Mesenchymal stem cell (in vitro differentiated cells and primary cell): ENCODE results near the gene SDCCAG8.

ENCODE experiments used
- DNase-seq: peaks from one replicate; pipeline ENCODE4 v3.0.0-alpha.2; 2013
- H2AFZ ChIP-seq: one replicate; pipeline ENCODE4 v1.6.1; 2013; ENCODE audit warnings: low read depth, mild to moderate bottlenecking, control low read depth, inconsistent platforms, low read length, moderate library complexity
- H2AK5ac ChIP-seq: 2 replicates; pipeline ENCODE4 v1.6.1; 2013; ENCODE audit warnings: low read length, moderate library complexity, mild to moderate bottlenecking, inconsistent platforms; ENCODE audit not compliant: severe bottlenecking
- H2BK120ac ChIP-seq: one replicate; pipeline ENCODE4 v1.6.1; 2013; ENCODE audit warnings: low read depth, mild to moderate bottlenecking, inconsistent platforms, low read length, moderate library complexity
- H2BK12ac ChIP-seq, 2 experiments: one replicate each; pipeline ENCODE4 v1.6.1; 2013; ENCODE audit warnings: inconsistent platforms in 2 of 2, low read length in 2 of 2, mild to moderate bottlenecking in 2 of 2, moderate library complexity in 2 of 2, control low read depth in 1 of 2
- H2BK15ac ChIP-seq: one replicate; pipeline ENCODE4 v1.6.1; 2013; ENCODE audit warnings: mild to moderate bottlenecking, low read depth, inconsistent platforms; ENCODE audit not compliant: poor library complexity, severe bottlenecking
- H2BK5ac ChIP-seq: 2 replicates; pipeline ENCODE4 v1.6.1; 2013; ENCODE audit warnings: low read depth, mild to moderate bottlenecking, low read length, control low read depth, inconsistent platforms; ENCODE audit not compliant: poor library complexity, severe bottlenecking
- H3K14ac ChIP-seq, 2 experiments: one replicate each; pipeline ENCODE4 v1.6.1; 2013; ENCODE audit warnings: inconsistent platforms in 2 of 2, low read length in 2 of 2, control low read depth in 1 of 2, mild to moderate bottlenecking in 1 of 2, moderate library complexity in 1 of 2
- H3K18ac ChIP-seq, 2 experiments: one replicate each; pipeline ENCODE4 v1.6.1; 2013; ENCODE audit warnings: inconsistent platforms in 2 of 2, low read length in 2 of 2, control low read depth in 1 of 2, low read depth in 1 of 2, mild to moderate bottlenecking in 1 of 2
- H3K23ac ChIP-seq, 2 experiments: one replicate each; pipeline ENCODE4 v1.6.1; 2013; ENCODE audit warnings: inconsistent platforms in 2 of 2, low read length in 2 of 2, mild to moderate bottlenecking in 2 of 2, moderate library complexity in 2 of 2, control low read depth in 1 of 2
- H3K27ac ChIP-seq: 2 replicates; pipeline ENCODE4 v1.5.1; 2013; ENCODE audit warnings: mild to moderate bottlenecking, moderate library complexity, low read length, control low read depth, inconsistent platforms; ENCODE audit not compliant: poor library complexity, severe bottlenecking
- H3K27me3 ChIP-seq, 2 experiments: 2 replicates each; pipeline versions ENCODE4 v1.6.1 to v1.7.0; 2013; ENCODE audit warnings: low read length in 2 of 2, mild to moderate bottlenecking in 2 of 2, moderate library complexity in 2 of 2, control low read depth in 1 of 2, inconsistent platforms in 1 of 2; ENCODE audit not compliant: control insufficient read depth in 1 of 2, insufficient read depth in 1 of 2
- H3K36me3 ChIP-seq, 2 experiments: 2 replicates each; pipeline versions ENCODE4 v1.6.1 to v1.7.0; 2013; ENCODE audit warnings: low read length in 2 of 2, control low read depth in 1 of 2, inconsistent platforms in 1 of 2, low read depth in 1 of 2, mild to moderate bottlenecking in 1 of 2; ENCODE audit not compliant: insufficient read depth in 2 of 2, control insufficient read depth in 1 of 2
- H3K4ac ChIP-seq, 2 experiments: one replicate each; pipeline ENCODE4 v1.6.1; 2013; ENCODE audit warnings: inconsistent platforms in 2 of 2, low read length in 2 of 2, mild to moderate bottlenecking in 2 of 2, moderate library complexity in 2 of 2, control low read depth in 1 of 2, low read depth in 1 of 2
- H3K4me1 ChIP-seq: 2 replicates; pipeline ENCODE4 v1.6.1; 2013; ENCODE audit warnings: low read depth, low read length, control low read depth; ENCODE audit not compliant: control insufficient read depth, insufficient read depth
- H3K4me2 ChIP-seq: 2 replicates; pipeline ENCODE4 v1.6.1; 2013; ENCODE audit warnings: low read length, mild to moderate bottlenecking, inconsistent platforms; ENCODE audit not compliant: poor library complexity, severe bottlenecking
- H3K4me3 ChIP-seq, 2 experiments: 2 replicates each; pipeline versions ENCODE4 v1.5.1 to v1.7.0; 2013; ENCODE audit warnings: low read length in 2 of 2, mild to moderate bottlenecking in 2 of 2, control low read depth in 1 of 2, low read depth in 1 of 2; ENCODE audit not compliant: insufficient read depth in 1 of 2
- H3K79me1 ChIP-seq: replicated peaks from 2 replicates; pipeline ENCODE4 v1.6.1; 2013; ENCODE audit warnings: mild to moderate bottlenecking, control low read depth, low read length, inconsistent platforms; ENCODE audit not compliant: poor library complexity, severe bottlenecking
- H3K9ac ChIP-seq: 2 replicates; pipeline ENCODE4 v1.7.0; 2013; ENCODE audit warnings: mild to moderate bottlenecking, low read length, moderate library complexity
- H3K9me3 ChIP-seq: 2 replicates; pipeline ENCODE4 v1.7.0; 2013; ENCODE audit warnings: mild to moderate bottlenecking, low read length; ENCODE audit not compliant: control insufficient read depth
- H4K8ac ChIP-seq: one replicate; pipeline ENCODE4 v1.6.1; 2013; ENCODE audit warnings: inconsistent platforms, mild to moderate bottlenecking, low read length, moderate library complexity
- H4K91ac ChIP-seq: one replicate; pipeline ENCODE4 v1.6.1; 2013; ENCODE audit warnings: mild to moderate bottlenecking, low read length, inconsistent platforms
- whole genome bisulfite sequencing: methylation state at CpG from one replicate; pipeline ENCODE4 v1.1.7; 2013; ENCODE audit warnings: mixed read lengths; 5-methylcytosine and 5-hydroxymethylcytosine counted together

Gene SDCCAG8

DNA sequence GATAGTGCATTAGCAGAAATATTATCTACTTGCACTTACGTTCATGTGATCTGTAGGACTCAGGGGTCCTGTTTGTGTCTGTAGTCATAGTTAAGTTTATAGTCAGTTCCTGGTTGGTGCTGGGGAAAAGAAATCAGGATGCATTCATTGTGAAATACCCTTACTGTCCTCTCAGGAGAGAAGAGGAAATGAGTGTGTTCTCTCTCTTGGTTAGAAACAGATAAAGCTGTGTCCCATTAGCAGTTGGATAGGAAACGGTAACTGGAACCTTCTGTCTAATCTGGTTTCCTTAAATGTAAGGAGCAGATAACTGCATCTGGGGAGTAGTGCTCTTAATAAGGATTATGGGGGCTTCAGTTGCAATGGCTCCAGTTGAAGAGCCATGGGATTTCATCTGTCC, 8.9 kb downstream of the SDCCAG8 start:
- Histone ChIP-seq H3K4me2 (no peak overlapping the region), H3K9me3 (no peaks in the 10 kb centered on the region), H3K79me1 (peaks cover 4% of the 10 kb centered on the region), H3K27ac (peak overlapping the region; percentile 27), H3K18ac (no peak overlapping the region), H2BK120ac (no peak overlapping the region), H4K8ac (no peak overlapping the region), H2BK5ac (no peak overlapping the region), H3K27me3 (no peaks in the 10 kb centered on the region), H3K14ac (no peak overlapping the region), H2BK12ac (no peak overlapping the region), H3K23ac (no peak overlapping the region), H3K9ac (peak overlapping the region; percentile 70), H2AK5ac (no peak overlapping the region), H4K91ac (no peak overlapping the region), H3K4ac (no peak overlapping the region), H3K4me1 (peaks cover 8% of the 10 kb centered on the region), H3K4me3 (no peak overlapping the region), H2BK15ac (no peak overlapping the region), H3K36me3 (peaks cover 4 to 32% of the 10 kb centered on the region in 2 experiments), H2AFZ (no peak overlapping the region)
- WGBS: 0% methylated on average over 2 of the region's 2 CpGs
- DNase-seq: peak; percentile 95

DNA sequence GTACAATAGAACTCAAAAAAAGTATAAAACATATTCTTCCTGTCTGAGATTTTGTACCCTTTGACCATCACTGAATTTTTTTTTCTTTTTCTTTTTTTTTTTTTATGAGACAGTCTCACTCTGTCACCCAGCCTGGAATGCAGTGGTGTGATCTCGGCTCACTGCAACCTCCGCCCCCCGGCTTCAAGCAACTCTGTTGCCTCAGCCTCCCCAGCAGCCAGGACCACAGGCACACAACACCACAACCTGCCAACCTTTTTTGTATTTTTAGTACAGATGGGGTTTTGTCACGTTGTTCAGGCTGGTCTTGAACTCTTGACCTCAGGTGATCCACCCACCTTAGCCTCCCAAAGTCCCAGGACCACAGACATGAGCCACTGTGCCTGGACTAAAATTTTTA, 10.4 kb downstream of the SDCCAG8 start:
- no peak overlapping the region for H2BK15ac ChIP-seq
- peaks cover 10% of the 10 kb centered on the region for H3K4me1 ChIP-seq
- H2AK5ac ChIP-seq: no peak overlapping the region
- H2BK5ac ChIP-seq: no peak overlapping the region
- H3K18ac ChIP-seq: peak overlapping the region; percentile 37 to 66
- peak overlapping the region; percentile 8 for H4K8ac ChIP-seq
- peak overlapping the region; percentile 54 for H2BK120ac ChIP-seq
- peaks cover 7% of the 10 kb centered on the region for H3K79me1 ChIP-seq
- H3K14ac ChIP-seq: no peak overlapping the region
- no peak overlapping the region for H3K23ac ChIP-seq
- no peak overlapping the region for H3K4me3 ChIP-seq
- peak overlapping the region; percentile 40 for H3K9ac ChIP-seq
- no peak overlapping the region for H3K4me2 ChIP-seq
- no peaks in the 10 kb centered on the region for H3K9me3 ChIP-seq
- peak overlapping the region; percentile 7 to 42 for H2BK12ac ChIP-seq
- no peak overlapping the region for H3K4ac ChIP-seq
- H3K27me3 ChIP-seq: no peaks in the 10 kb centered on the region
- peak overlapping the region; percentile 53 for H3K27ac ChIP-seq
- no peak overlapping the region for H2AFZ ChIP-seq
- WGBS: 79% methylated on average over 4 of the region's 4 CpGs
- H3K36me3 ChIP-seq: peaks cover 4 to 34% of the 10 kb centered on the region in 2 experiments
- DNase-seq: no peak
- peak overlapping the region; percentile 34 for H4K91ac ChIP-seq

- no peak overlapping the region for H3K14ac ChIP-seq
- H3K23ac ChIP-seq: no peak overlapping the region
- H3K9me3 ChIP-seq: no peaks in the 10 kb centered on the region
- H3K4me2 ChIP-seq: no peak overlapping the region
- peaks cover 13% of the 10 kb centered on the region for H3K4me1 ChIP-seq
- peaks cover 4 to 44% of the 10 kb centered on the region in 2 experiments for H3K36me3 ChIP-seq
- no peak overlapping the region for H2BK5ac ChIP-seq
- H3K27me3 ChIP-seq: no peaks in the 10 kb centered on the region
- peak overlapping the region; percentile 85 for H3K27ac ChIP-seq
- no peak overlapping the region for H4K91ac ChIP-seq
- 100% methylated on average over 4 of the region's 10 CpGs for WGBS
- no peak overlapping the region for H2BK120ac ChIP-seq
- no peak overlapping the region for H2AFZ ChIP-seq
- peak; percentile 63 for DNase-seq
- peak overlapping the region in 1 of 2 experiments; percentile 43 for H3K4me3 ChIP-seq
- peak overlapping the region in 1 of 2 experiments; percentile 51 for H3K18ac ChIP-seq
- H3K4ac ChIP-seq: peak overlapping the region in 1 of 2 experiments; percentile 79
- peak overlapping the region; percentile 41 to 78 for H2BK12ac ChIP-seq
- no peak overlapping the region for H4K8ac ChIP-seq
- no peak overlapping the region for H2AK5ac ChIP-seq
- peaks cover 7% of the 10 kb centered on the region for H3K79me1 ChIP-seq
- H3K9ac ChIP-seq: peak overlapping the region; percentile 52
- no peak overlapping the region for H2BK15ac ChIP-seq
Measured at GRCh38 chr1:243267471-243267880, 11.6 kb downstream of the SDCCAG8 start.

DNA sequence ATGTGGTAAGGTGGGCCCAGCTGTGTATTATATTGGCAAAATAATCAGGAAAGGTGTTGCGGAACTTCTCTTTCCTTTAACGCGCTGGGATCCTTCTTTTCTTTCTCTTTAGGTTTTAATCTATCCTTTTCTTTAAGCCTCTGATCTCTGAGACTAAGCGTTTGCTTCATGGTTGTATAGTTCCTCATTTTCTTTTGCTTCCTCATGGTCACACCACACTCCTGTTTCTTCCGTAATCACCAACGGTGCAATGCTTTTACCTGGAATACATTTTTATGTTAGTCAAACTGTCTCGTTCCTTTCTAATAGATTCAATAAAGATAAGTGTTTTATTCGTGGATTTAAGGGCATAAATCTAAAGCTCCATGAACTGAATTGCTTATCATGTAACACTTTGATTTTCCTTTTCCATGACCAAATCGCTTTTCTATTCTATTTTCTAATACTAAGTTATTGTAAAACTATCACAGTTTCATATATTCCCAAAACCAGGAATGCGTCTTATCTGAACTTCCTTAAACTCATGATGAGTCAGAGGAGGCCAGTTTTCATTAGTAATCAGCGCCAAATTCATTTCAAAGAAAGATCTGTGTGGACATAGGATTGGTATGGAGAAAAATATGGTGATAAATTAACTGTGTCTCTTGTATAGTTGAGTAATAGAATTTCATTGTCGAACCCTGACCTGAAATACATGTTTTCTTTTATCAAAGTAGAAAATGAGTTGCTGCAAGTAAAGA, 12.2 kb downstream of the SDCCAG8 start:
- Histone ChIP-seq H3K18ac (peak overlapping the region in 1 of 2 experiments; percentile 51), H4K8ac (no peak overlapping the region), H2BK120ac (no peak overlapping the region), H3K4me3 (peak overlapping the region in 1 of 2 experiments; percentile 43), H3K27ac (peak overlapping the region; percentile 85), H4K91ac (no peak overlapping the region), H3K79me1 (peaks cover 7% of the 10 kb centered on the region), H3K23ac (no peak overlapping the region), H3K27me3 (no peaks in the 10 kb centered on the region), H3K14ac (no peak overlapping the region), H3K9me3 (no peaks in the 10 kb centered on the region), H3K4ac (peak overlapping the region in 1 of 2 experiments; percentile 84), H3K4me1 (peaks cover 13% of the 10 kb centered on the region), H2BK5ac (no peak overlapping the region), H3K36me3 (peaks cover 4 to 44% of the 10 kb centered on the region in 2 experiments), H2BK12ac (peak overlapping the region; percentile 41 to 78), H3K4me2 (no peak overlapping the region), H2BK15ac (no peak overlapping the region), H2AFZ (no peak overlapping the region), H3K9ac (peak overlapping the region; percentile 52), H2AK5ac (no peak overlapping the region)
- WGBS: 56% methylated on average over 8 of the region's 12 CpGs
- DNase-seq: peak; percentile 87
